ENCODE data around the gene OBSCN.
"Not testable (repeated sequence)": the region's sequence is repeated elsewhere in the genome, so short reads cannot be mapped to it uniquely, and the experiment has no call there.

Gene OBSCN

GRCh38 chr1:228228601-228229074 is 20.8 kb downstream of the OBSCN start:
- no peak for DNase-seq

DNA sequence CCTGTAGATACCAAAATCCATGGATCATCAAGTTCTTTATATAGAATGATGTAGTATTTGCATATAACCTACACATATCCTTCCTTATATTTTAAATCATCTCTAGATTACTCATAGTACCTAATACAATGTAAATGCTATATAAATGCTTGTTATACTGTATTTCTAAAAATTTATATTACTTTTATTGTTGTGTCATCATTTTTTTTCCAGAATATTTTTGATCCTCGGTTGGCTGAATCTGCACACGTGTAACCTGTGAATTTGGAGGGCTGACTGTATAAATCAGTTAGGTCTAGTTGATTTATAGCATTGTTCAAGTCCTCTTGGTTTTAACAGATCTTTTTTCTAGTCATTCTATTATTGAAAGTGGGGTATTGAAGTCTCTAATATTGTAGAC is 23.3 kb downstream of the OBSCN start:
- DNase-seq = no peak

DNA sequence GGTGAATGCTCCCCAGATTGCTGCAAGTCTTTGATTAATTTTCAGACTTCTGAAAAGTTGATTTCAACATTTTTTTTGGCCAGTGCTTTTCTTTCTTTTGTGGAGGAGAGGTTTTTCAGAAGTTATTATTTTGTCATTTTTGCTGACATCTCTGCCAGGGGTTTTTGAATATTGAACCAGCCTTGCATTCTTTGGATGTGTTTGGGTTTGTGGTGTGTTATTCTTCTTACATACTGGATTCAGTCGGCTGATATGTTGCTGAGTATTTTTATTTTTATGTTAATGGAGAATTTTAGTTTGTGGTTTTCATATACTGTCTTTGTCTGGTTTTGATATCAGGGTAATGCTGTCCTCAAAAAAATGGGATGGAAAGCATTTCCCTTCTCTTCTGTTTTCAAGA is 25.3 kb downstream of the OBSCN start:
- no peak for DNase-seq

GRCh38 chr1:228234921-228235320 is 27.1 kb downstream of the OBSCN start:
- DNase-seq = no peak

DNA sequence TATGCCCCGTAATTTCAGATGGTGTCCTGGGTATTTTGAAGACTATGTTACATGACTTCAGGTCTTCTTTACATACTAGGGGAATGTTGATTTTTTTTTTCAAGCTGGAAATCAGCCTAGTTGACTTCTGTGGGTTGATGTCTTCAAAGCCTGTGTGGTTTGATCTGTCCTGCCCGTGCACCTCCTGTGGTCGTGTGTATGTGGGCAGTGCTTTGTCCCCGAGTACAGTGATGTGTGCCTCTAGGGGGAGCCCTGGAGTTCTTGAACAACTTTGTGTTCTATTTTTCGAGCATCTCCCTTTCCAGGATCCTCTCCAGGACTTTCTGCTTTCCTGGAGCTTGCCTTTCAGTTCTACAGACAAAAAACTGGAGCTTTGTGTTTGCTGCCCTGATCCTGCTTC is 28.9 kb downstream of the OBSCN start:
- DNase-seq = no peak

- no peak for DNase-seq
Observed at GRCh38 chr1:228238007-228238406, 30.2 kb downstream of the OBSCN start.

DNA sequence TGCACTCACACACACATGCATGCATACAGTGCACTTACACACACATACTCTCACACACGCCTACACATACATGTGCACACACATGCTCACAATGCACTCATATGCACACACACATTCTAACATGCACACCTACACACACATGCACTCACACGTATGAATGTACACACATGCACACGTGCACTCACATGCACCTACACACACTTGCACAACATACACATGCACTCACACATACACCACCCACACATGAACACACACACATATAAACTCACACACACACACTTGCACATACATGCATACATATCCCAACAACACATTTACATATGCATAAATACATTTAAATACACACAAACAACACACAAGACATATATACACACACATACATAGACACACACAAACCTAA is 30.6 kb downstream of the OBSCN start:
- DNase-seq = no peak

DNA sequence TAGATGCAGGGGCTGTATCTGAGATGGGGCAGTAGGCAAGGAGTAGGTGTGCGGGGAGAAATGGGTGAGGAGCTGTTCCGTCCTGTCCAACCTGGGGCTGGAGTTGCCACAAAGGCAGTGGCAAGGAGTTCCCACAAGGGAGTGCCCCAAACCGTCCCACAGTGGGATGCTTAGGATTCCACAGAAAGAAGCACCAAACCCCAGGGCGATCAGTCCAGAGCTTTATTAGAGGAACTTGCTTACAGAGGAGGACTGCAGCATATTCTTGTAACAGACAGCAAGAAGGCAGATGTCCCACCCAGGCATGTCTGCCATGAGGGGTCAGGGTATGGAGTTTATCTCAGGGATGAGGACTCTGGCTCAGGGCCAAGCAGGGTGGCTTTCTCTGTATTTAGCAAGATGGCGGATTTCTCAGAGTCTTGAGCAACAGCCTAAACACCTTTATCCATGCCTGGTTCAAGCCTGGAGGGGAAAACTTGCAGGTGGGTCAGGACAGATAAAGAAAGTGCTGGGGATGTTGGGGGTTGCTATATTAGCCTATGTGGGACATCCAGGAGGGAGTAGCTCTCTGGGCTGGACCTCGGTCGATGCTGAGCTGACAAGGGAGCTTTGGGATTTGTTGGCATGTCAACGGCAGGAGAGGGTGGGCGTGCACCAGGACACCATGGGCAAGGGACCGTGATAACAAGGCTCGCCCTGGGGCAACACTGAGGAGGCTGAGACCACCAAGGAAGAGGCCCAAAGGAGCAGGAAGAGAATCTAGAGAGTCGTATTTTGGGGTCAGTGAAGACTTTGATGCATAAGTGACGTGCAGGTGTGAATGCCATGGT is 32.8 kb downstream of the OBSCN start:
- no peak for DNase-seq

- DNase-seq = no peak
Observed at GRCh38 chr1:228241259-228241658, 33.4 kb downstream of the OBSCN start.

DNA sequence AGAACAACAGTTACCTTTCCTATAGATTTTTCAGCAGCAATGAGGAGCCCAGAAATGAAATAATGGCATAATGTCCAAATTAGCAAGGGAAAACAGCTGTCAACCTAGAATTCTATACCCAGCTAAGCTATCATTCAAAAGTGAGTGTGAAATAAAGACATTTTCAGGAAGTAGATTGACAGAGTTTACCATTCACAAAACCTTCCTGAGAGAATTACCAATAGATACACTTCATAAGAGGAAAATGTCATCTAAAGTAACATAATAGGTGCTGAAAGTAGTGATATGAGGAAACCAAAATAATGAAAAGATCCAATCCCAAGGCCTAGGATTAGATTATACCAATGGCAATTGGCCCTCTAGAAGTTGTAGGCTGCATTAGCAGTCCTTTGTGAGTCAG is 34.6 kb downstream of the OBSCN start:
- no peak for DNase-seq

- DNase-seq = no peak
Observed at GRCh38 chr1:228243093-228243492, 35.2 kb downstream of the OBSCN start.

DNA sequence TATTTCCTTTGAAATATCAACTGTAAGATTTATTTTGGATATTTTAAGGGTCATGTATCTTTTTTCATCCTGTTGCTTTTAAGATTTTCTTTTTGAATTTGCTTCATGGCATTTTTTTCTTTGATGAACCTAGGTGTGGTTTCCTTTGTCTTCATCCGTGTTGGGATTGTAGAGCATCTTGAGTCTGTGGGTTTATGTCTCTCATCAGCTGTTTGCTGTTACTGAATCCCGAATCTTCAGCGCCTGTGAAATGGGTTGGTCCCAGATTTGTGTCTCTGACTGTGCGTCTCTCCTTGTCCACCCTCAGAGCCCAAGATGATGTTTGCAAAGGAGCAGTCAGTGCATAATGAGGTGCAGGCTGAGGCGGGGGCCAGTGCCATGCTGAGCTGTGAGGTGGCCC is 36.1 kb downstream of the OBSCN start:
- not testable (repeated sequence) for DNase-seq

DNA sequence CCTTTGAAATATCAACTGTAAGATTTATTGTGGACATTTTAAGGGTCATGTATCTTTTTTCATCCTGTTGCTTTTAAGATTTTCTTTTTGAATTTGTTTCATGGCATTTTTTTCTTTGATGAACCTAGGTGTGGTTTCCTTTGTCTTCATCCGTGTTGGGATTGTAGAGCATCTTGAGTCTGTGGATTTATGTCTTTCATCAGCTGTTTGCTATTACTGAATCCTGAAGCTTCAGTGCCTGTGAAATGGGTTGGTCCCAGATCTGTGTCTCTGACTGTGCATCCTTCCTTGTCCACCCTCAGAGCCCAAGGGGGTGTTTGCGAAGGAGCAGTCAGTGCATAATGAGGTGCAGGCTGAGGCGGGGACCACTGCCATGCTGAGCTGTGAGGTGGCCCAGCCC is 37.3 kb downstream of the OBSCN start:
- DNase-seq = no peak

DNA sequence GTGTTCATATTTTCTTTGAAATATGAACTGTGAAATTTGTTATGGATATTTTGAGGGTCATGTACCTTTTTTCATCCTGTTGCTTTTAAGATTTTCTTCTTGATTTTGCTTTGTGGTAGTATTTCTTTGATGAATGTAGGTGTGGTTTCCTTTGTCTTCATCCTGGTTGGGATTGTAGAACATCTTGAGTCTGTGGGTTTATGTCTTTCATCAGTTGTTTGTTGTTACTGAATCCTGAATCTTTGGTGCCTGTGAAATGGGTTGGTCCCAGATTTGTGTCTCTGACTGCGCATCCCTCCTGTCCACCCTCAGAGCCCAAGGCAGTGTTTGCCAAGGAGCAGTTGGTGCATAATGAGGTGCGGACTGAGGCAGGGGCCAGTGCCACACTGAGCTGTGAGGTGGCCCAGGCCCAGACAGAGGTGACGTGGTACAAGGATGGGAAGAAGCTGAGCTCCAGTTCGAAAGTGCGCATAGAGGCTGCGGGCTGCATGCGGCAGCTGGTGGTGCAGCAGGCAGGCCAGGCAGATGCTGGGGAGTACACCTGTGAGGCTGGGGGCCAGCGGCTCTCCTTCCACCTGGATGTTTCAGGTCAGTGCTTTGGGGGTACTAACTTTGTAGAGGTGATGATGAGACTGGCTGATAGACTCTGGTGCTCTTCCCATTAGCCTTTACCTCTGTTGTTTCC is 38.5 kb downstream of the OBSCN start:
- no peak for DNase-seq

DNA sequence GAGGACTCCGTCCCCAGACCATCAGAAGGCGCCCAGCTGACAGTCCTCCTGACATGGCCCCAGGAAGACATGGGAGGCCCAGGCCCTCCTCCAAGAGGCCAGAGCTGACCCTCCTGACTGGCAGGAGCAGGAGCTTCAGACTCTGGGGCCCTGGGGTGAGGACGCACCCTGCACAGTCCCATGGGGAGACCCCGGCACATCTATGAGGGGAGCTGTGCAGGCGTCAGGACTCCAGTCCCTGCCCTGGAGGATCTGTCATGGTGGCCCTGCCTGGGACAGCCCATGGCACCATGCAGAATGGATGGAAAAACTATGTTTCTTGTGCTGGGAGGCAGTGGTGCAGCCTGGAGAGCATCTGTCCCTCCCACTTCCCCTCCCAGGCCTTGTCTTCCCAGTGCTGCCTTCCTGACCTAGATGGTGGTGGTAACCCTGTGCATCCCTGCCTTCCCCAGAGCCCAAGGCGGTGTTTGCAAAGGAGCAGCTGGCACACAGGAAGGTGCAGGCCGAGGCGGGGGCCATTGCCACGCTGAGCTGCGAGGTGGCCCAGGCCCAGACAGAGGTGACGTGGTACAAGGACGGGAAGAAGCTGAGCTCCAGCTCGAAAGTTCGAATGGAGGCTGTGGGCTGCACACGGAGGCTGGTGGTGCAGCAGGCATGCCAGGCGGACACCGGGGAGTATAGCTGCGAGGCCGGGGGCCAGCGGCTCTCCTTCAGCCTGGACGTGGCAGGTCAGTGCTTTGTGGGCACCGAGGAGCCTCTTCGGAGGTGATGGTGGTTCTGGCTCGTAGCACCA is 41.9 kb downstream of the OBSCN start:
- DNase-seq = no peak

DNA sequence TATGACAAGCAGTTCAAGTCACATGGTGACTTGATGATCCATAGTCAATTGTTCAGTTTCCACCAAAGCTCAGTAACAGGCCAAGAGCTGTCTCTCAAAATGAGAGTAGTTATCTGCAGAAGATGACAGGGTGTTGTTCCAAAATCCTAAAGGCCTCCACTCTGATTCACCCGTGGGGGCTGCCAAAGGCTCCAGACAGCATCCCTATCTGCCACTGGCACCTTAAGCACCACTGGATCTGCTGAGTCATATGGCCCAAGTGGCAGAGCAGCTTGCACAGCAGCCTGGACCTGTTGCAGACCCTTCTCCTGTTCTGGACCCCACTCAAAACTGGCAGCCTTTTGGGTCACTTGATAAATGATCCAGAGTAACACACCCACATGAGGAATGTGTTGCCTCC is 44.6 kb downstream of the OBSCN start:
- DNase-seq = not testable (repeated sequence)

DNA sequence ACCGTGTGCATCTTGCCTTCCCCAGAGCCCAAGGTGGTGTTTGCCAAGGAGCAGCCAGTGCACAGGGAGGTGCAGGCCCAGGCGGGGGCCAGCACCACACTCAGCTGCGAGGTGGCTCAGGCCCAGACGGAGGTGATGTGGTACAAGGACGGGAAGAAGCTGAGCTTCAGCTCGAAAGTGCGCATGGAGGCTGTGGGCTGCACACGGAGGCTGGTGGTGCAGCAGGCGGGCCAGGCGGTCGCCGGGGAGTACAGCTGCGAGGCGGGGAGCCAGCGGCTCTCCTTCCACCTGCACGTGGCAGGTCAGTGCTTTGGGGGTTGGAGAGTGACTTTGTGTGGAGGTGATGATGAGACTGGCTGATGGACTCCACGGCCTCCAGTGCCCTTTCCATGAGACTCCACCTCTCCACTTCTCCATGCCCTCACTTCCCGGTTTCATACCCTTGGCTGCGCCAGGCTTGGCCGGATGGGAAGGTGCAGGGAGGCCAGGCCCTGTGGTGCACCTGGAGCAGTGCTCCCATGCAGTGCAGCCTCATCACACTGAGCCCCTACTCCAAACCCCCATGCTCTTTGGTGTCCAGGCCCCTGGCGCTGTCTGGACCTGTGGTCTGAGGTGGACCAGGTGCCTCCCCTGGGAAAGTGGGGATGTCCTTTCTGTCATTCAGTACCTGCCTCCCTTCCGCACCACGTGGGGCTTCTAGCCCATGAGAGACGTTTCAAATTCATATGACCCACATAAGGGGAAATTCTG is 49.0 kb downstream of the OBSCN start:
- no peak for DNase-seq

GRCh38 chr1:228258486-228258885 is 50.6 kb downstream of the OBSCN start:
- no peak for DNase-seq

- DNase-seq = no peak
Observed at GRCh38 chr1:228259368-228259894, 51.6 kb downstream of the OBSCN start.

DNA sequence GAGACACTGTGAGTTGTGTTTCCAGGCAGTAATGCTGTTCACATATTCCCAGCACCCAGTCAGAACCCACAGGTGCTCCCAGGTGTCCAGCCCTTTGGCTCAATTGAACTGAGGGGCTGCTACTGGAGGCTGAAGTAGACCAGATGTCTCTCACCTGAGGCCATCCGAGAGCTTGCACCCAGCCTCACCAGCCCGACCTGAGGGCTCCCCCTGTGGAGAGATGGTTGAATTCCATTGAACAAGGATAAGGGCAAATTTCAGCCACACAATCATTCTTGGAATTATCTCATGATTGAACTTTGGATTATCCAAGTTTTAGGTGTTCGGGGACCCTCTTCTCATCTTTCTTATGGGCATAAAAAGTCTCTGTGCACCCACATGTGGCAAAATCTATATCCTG is 52.1 kb downstream of the OBSCN start:
- DNase-seq = no peak

DNA sequence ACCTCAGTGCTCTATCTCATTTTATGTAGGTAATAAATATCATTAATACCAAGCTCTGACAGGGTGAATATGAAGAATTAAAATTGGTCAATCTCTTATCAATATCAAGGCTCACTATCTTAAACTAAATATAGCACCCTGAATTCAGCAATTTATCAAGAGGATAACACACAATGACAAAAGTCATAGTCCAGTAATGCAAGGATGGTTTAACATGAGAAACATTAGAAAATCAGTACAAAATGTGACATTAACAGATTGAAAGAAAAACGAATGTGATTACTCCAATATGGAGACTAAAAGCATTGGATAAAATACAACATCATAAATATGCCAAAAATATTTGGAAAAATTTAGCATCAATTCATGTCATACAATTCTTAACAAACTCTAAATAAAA is 53.9 kb downstream of the OBSCN start:
- no peak for DNase-seq

DNA sequence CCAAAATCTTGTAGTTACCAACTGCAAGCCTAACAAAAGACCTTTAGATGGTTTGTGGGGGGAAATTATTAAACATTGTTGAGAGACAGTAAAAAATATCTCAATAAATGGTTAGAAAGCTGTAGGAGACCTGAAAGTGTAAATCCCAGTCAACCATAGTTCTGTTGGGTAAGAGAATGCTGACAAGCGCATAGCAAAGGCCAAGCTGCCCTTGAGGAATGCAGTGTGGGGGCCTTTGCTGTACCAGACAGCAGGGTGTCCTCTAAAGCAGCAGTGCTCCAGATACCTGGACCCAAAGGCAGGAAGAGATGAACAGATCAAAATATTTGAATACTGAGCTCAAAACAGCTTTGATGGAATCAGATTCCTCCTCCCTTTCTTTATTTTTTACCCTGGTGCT is 54.6 kb downstream of the OBSCN start:
- DNase-seq = no peak

- no peak for DNase-seq
Observed at GRCh38 chr1:228263636-228264035, 55.8 kb downstream of the OBSCN start.

Measured in activated CD8-positive, alpha-beta memory T cell treated with anti-CD3 and anti-CD28 coated beads, Interleukin-2, amount 50 U/mL, for 4 hours (primary cell).